ENCODE measurements around the gene PIGT.

GRCh38 chr20:45368221-45368980, 47.5 kb upstream of the PIGT start:
- TF ChIP-seq ZNF263 (CRISPR knock-in tag; IDR thresholded peaks at IDR 0.05; ENCODE audit: low read depth) (no peak), SP1 (CRISPR knock-in tag; conservative IDR thresholded peaks at IDR 0.05) (no peak), FOXP1 (CRISPR knock-in tag; IDR thresholded peaks at IDR 0.05; ENCODE audit: borderline replicate concordance) (no peak), ELF4 (CRISPR knock-in tag; IDR thresholded peaks at IDR 0.05; ENCODE audit: low read depth) (no peak), CTCF (IDR thresholded peaks at IDR 0.05) (no peak), ZNF671 (CRISPR knock-in tag; IDR thresholded peaks at IDR 0.05) (no peak)
